ENCODE data around the gene SLC8B1.
"Not testable (repeated sequence)": the region's sequence is repeated elsewhere in the genome, so short reads cannot be mapped to it uniquely, and the experiment has no call there.

SLC8B1 gene

DNA sequence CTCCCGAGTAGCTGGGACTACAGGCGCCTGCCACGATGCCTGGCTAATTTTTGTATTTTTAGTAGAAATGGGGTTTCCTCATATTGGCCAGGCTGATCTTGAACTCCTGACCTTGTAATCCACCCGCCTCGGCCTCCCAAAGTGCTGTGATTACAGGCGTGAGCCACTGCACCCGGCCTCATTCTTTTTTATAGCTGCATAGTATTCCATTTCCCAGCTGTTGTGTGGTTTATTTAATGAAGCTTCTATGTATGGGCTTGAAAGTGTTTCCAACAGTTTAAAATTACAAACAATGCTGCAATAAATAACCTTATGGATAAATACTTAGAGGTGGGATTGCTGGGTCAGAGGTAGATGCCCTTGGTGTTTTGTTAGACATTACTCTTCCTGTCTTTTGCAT, 19.3 kb upstream of the SLC8B1 start:
- not testable (repeated sequence) for DNase-seq (ENCODE audit: low spot score)

GRCh38 chr12:113351089-113351488, 16.2 kb upstream of the SLC8B1 start:
- no peak for DNase-seq (ENCODE audit: low spot score)

GRCh38 chr12:113348849-113349536, 14.1 kb upstream of the SLC8B1 start:
- DNase-seq (ENCODE audit: low spot score): no peak

GRCh38 chr12:113347892-113348291, 13.0 kb upstream of the SLC8B1 start:
- no peak for DNase-seq (ENCODE audit: low spot score)

- DNase-seq (ENCODE audit: low spot score): no peak
Observed at GRCh38 chr12:113347107-113347506, 12.2 kb upstream of the SLC8B1 start.

DNA sequence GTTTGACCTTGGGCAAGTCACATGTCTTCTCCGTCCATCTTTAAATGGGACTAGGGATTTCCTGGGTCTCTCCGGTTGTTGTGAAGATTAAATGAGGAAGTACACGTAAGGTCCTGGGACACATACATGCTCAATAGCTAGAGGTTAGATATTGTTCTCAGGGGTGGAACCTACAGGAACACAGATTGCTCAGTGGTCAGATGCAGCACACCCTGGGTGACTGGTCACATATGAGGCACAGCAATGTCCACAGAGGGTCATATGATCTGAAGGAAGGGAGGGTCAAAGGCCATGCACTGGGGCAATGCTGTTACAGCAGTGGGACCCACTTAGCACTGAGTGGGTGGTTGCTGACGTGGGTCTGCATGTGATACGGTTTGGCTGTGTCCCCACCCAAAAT, 11.4 kb upstream of the SLC8B1 start:
- DNase-seq (ENCODE audit: low spot score): no peak

- DNase-seq (ENCODE audit: low spot score): no peak
Observed at GRCh38 chr12:113345318-113345717, 10.4 kb upstream of the SLC8B1 start.

DNA sequence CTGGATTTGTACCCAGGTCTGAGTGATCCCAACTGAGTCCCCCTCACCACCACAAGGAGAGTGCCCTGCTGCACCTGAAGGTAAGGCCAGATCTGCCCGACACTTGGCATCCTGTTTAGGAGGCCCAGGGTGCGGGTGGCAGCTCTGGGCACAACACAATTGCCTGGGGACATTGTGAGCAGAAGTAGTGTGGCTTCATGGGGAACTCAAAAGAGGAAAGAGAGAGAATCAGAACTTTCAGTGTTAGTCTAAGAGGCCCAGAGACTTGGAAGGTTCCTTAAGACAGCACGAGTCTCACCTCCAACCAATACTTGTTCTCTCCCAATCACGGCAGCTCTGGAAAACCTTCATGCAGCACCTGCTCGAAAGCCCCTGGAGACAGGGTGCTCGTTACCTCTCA, 6.6 kb upstream of the SLC8B1 start:
- DNase-seq (ENCODE audit: low spot score): no peak

GRCh38 chr12:113340061-113340460, 5.2 kb upstream of the SLC8B1 start:
- DNase-seq (ENCODE audit: low spot score): no peak

DNA sequence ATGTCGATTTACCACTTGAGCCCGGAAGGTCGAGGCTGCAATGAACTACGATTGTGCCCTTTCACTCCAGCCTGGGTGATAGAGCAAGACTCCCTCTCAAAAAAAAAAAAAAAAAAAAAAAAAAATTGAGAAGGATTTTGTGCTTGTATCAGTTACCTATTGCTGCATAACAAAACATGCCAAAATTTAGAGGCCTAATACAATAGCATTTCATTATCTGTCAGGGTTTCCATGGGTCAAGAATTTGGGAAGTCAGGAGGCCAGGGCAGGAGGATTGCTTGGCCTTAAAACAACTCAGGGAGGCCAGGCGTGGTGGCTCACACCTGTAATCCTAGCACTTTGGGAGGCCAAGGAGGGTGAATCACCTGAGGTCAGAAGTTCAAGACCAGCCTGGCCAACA, 4.6 kb upstream of the SLC8B1 start:
- no peak for DNase-seq (ENCODE audit: low spot score)

DNA sequence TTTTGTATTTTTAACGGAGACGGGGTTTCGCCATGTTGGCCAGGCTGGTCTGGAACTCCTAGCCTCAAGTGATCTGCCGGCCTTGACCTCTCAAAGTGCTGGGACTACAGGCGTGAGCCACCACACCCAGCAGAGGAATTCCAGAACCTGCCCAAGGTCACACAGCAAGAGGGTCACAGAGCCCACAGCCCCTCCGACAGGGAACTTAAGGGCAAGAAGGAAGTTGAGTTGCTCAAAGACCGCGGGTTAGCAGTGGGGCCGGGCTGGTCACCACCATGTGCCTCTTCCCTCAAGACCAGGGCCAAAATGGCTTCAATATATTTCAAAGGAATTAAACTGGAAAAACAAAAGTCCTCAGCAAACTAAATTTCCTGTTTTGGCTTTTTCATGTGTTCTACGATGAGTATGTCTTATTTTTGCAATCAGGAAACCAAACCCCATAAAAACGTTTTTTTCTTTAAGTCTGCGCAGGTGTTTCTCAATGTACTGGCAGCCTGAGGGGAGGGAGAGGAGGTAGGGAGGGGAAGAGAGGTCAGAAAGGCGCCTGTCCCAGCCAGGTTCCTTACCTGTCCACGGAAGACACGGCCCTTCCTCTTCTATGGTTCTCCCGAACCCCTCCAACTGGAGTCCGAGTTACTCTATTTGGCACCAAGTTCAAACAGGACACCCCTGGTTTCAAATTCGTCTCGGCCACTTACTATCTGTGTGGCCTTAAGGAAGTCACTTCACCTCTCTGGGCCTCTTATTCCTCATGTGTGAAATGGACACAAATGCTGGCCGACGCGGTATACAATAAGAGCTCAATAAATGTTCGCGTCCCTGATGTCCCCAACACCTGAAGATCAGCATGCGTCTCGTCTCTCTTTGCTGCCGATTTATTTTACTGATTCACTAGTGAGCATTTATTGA, 778 bp downstream of the SLC8B1 start:
- peak; percentile 22 for DNase-seq (ENCODE audit: low spot score)

GRCh38 chr12:113333418-113333750, 1.5 kb downstream of the SLC8B1 start:
- DNase-seq (ENCODE audit: low spot score): no peak

DNA sequence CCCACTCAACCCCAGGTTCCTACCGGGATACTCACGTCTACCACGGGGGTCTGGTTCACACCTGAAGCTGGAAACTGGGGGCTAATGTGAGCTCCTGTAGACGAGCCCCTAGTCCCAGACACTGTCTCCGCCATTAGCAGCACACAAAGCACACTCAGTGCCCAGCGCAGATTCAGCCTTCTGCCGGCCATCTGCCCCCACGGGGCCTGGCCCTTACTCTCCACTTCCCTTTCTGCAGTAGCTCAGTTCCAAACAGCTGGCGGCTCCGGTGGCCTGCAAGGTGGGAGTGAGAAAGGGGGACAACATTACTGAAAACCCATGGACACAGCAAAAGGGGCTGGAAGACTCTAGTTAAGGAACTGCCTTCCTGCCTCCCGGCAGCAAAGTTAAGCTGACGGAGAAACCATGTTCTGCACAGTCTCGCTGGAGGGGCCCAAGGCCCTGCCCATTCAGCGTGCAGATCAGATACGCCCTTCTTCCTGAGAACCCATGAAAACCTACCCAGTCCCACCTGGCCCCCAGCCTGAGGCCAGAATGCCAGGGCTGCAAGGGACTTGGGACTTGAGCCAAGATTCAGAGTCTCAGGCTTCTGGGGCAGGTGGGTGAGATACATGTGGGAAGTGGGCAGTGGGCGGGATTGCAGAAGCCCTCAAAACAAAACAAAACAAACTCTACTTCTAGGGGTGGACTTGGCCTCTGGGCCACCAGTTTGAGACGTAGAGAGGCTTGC, 2.1 kb downstream of the SLC8B1 start:
- DNase-seq (ENCODE audit: low spot score): no peak

DNA sequence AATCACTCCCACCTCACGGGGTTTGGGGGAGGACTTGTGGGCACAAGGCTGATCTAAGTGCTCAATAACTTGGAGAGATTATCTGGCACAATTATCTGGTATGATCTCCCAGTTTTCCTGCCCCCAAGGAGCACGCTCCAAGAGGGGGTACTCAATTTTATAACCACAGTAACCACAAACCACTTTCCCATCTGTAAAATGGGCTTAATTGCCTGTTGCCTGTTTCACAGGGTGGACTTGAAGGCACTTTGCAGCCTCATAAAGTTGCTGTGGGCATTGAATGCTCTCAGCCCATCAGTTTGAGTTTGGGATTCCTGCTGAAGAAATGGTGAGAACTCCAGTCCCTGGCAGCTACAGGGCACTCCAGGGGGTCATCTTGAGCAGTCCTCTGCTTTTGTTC, 4.4 kb downstream of the SLC8B1 start:
- DNase-seq (ENCODE audit: low spot score): no peak

DNA sequence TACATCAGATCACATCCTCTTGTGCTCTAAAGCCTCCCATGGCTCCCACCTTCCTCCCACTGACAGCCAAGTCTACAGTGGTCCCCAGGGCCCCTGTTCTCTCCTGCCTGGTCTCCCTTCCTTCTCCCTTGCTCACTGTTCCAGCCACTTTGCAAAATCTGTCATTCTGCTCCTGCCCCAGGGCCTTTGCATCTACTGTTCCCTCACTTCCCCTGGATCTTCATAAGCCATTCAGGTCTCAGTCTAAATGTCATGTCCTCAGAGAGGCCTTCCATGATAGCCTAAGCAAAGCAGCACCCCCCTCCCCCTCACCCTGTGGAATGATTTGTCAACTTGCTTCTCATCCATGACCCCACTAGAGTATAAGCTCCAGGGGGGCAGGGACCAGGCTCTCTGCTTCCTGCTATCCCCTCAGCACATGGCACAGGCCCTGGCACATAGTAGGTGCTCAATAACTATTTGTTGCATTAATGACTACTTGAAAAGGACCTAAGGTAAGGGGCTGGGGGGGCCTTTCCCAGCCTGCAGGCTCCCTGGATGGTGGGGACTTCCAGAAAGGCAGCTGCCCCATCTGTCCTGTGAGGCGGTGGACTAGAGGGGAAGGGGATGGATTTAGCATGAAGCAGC, 5.0 kb downstream of the SLC8B1 start:
- DNase-seq (ENCODE audit: low spot score): no peak

- no peak for DNase-seq (ENCODE audit: low spot score)
Observed at GRCh38 chr12:113329022-113329790, 5.7 kb downstream of the SLC8B1 start.

GRCh38 chr12:113328368-113328889, 6.5 kb downstream of the SLC8B1 start:
- no peak for DNase-seq (ENCODE audit: low spot score)

DNA sequence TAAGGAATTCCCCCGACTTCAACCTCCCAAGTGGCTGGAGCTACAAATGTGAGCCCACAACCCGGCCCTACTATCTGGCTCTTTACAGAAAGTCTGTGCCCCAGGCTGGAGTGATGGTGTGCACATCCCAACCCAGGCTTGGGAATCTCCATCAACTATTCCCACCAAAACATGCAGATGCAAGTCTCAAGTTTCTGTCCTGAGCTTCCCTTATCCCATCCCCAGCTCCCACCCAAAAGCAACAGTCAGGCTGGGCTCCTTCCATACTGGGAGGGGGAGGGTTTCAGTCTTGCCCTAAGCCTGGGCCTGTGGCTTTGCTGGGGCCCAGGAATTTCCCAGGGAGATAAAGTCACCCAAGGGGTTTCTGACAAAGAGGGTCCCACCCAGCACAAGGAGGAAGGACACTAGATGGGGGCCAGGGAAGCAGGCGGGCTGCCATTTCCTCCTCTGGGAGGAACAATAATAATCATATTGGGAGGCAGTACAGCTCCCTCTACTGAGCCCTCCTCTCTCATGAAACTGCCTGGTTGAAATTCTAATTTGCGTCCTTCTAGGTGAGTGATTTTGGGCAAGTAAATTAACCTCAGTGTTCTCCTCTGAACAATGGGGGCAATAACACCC, 8.0 kb downstream of the SLC8B1 start:
- no peak for DNase-seq (ENCODE audit: low spot score)

DNA sequence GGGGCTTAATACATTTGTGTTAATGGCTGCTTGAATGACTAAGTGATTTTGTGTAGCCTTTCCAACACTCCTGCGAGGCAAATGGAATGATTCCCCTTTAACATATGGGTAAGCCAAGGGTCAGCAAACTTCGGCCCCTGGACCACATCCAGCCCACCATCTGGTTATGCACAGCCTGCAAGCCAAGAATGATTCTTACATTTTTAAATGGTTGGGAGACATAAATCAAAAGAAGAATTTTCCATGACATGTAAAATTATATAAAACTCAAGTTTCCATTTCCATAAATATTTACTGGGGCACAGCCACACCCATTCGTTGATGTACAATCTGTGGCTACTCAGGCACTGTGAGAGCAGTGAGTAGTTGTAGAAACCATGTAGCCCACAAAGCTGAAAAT, 9.0 kb downstream of the SLC8B1 start:
- DNase-seq (ENCODE audit: low spot score): no peak

GRCh38 chr12:113322343-113322742, 12.6 kb downstream of the SLC8B1 start:
- no peak for DNase-seq (ENCODE audit: low spot score)

- DNase-seq (ENCODE audit: low spot score): no peak
Observed at GRCh38 chr12:113320401-113320800, 14.5 kb downstream of the SLC8B1 start.
